GM23338 (cell line): ENCODE measurements around the gene BBOF1. TPM values are rescaled to one million over a fixed set of nuclear protein-coding genes. Genes with fewer than 3 reads are reported as not detected.
A peak's percentile ranks its signal among the peaks of the same experiment; 100 is the strongest.

Experiments
- ATAC-seq: fragments of 200-7000 bp; cut with Tn5 transposase; 3 replicates; pipeline ENCODE4 v1.9.1; 2020
- DNase-seq: peaks from one replicate; pipeline ENCODE4 v3.0.0-alpha.2; 2015; ENCODE audit warnings: low spot score
- H2AFZ ChIP-seq: fragments of 200-600 bp; sonication (generic); 2 replicates; pipeline ENCODE4 v1.8.0; 2016; ENCODE audit warnings: antibody characterized with exemption, mild to moderate bottlenecking, moderate library complexity
- H3F3A ChIP-seq: fragments of 200-600 bp; sonication (generic); replicated peaks from 2 replicates; pipeline ENCODE4 v1.8.0; 2017; ENCODE audit warnings: antibody characterized with exemption, mixed run types, low read depth
- H3K27ac ChIP-seq: fragments of 200-600 bp; sonication (generic); 2 replicates; pipeline ENCODE4 v1.6.1; 2016; ENCODE audit warnings: low read depth
- H3K27me3 ChIP-seq: fragments of 200-600 bp; sonication (generic); 2 replicates; pipeline ENCODE4 v1.8.0; 2016; ENCODE audit warnings: mild to moderate bottlenecking, mixed run types, moderate library complexity; ENCODE audit not compliant: insufficient read depth
- H3K36me3 ChIP-seq: fragments of 200-600 bp; sonication (generic); 2 replicates; pipeline ENCODE4 v1.8.0; 2016; ENCODE audit warnings: mild to moderate bottlenecking; ENCODE audit not compliant: insufficient read depth
- H3K4me1 ChIP-seq: fragments of 200-600 bp; sonication (generic); 2 replicates; pipeline ENCODE4 v1.8.0; 2016; ENCODE audit warnings: mild to moderate bottlenecking, moderate library complexity; ENCODE audit not compliant: insufficient read depth
- H3K4me2 ChIP-seq: fragments of 200-600 bp; sonication (generic); 2 replicates; pipeline ENCODE4 v1.7.1; 2017; ENCODE audit warnings: mixed run types
- H3K4me3 ChIP-seq: fragments of 200-600 bp; sonication (generic); 2 replicates; pipeline ENCODE4 v1.6.1; 2016; ENCODE audit warnings: mixed run types
- H3K79me2 ChIP-seq: fragments of 200-600 bp; sonication (generic); replicated peaks from 2 replicates; pipeline ENCODE4 v1.8.0; 2017; ENCODE audit warnings: mild to moderate bottlenecking; ENCODE audit not compliant: insufficient read depth
- H3K9me2 ChIP-seq: fragments of 200-600 bp; sonication (generic); 2 replicates; pipeline ENCODE4 v1.8.0; 2017; ENCODE audit not compliant: insufficient read depth
- H4K20me1 ChIP-seq: fragments of 200-600 bp; sonication (generic); replicated peaks from 2 replicates; pipeline ENCODE4 v1.8.0; 2017; ENCODE audit warnings: mild to moderate bottlenecking; ENCODE audit not compliant: insufficient read depth
- H3K27ac Mint-ChIP-seq: 2 replicates; pipeline ENCODE4 v1.8.0; 2020; ENCODE audit warnings: inconsistent platforms, mild to moderate bottlenecking, moderate library complexity, mixed read lengths
- H3K27me3 Mint-ChIP-seq: 3 replicates; pipeline ENCODE4 v1.8.0; 2022; ENCODE audit warnings: low read depth, mild to moderate bottlenecking, moderate library complexity, mixed read lengths, inconsistent platforms; ENCODE audit not compliant: insufficient read depth, poor library complexity
- H3K36me3 Mint-ChIP-seq: 3 replicates; pipeline ENCODE4 v1.8.0; 2021; ENCODE audit warnings: low read depth, mild to moderate bottlenecking, inconsistent platforms, moderate library complexity, mixed read lengths
- H3K4me1 Mint-ChIP-seq: 3 replicates; pipeline ENCODE4 v1.8.0; 2020; ENCODE audit warnings: mild to moderate bottlenecking, inconsistent platforms, mixed read lengths
- H3K4me3 Mint-ChIP-seq: 3 replicates; pipeline ENCODE4 v1.8.0; 2021; ENCODE audit warnings: moderate library complexity, mild to moderate bottlenecking, inconsistent platforms, mixed read lengths
- H3K9me3 Mint-ChIP-seq: 3 replicates; pipeline ENCODE4 v1.8.0; 2020; ENCODE audit warnings: moderate library complexity, mild to moderate bottlenecking, inconsistent platforms, mixed read lengths
- CREB1 ChIP-seq: fragments of 250-450 bp; sonication (Bioruptor Pico); IDR thresholded peaks from 2 replicates; pipeline ENCODE4 v1.5.0; 2020; ENCODE audit warnings: low read depth, mild to moderate bottlenecking, moderate library complexity
- CTCF ChIP-seq, 2 experiments: fragments of 200-600 bp in 1 of 2; sonication (generic) in 1 of 2; conservative IDR thresholded peaks; 2 replicates each; pipeline versions ENCODE4 v1.5.1 to v1.6.1; 2016 to 2017; ENCODE audit warnings: antibody characterized with exemption in 2 of 2, low read depth in 2 of 2, mild to moderate bottlenecking in 2 of 2, moderate library complexity in 1 of 2
- EZH2phosphoT487 ChIP-seq: fragments of 200-600 bp; sonication (generic); IDR thresholded peaks from one replicate; pipeline ENCODE4 v1.8.1; 2018; ENCODE audit warnings: antibody characterized with exemption; ENCODE audit not compliant: unreplicated experiment
- JUNB ChIP-seq: IDR thresholded peaks from one replicate; pipeline ENCODE4 v1.6.1; 2016; ENCODE audit warnings: antibody characterized with exemption; ENCODE audit not compliant: unreplicated experiment
- NANOG ChIP-seq: IDR thresholded peaks from 2 replicates; pipeline ENCODE4 v1.6.1; 2016; ENCODE audit warnings: antibody characterized with exemption, borderline replicate concordance
- POLR2AphosphoS5 ChIP-seq: IDR thresholded peaks from 2 replicates; pipeline ENCODE4 v1.6.1; 2016; ENCODE audit warnings: antibody characterized with exemption, low read depth
- STAT1 ChIP-seq: IDR thresholded peaks from one replicate; pipeline ENCODE4 v1.6.1; 2016; ENCODE audit warnings: antibody characterized with exemption; ENCODE audit not compliant: unreplicated experiment
- ZNF114 ChIP-seq: fragments of 250-450 bp; sonication (Bioruptor Pico); IDR thresholded peaks from 2 replicates; pipeline ENCODE4 v1.5.0; 2020; ENCODE audit warnings: mild to moderate bottlenecking, moderate library complexity
- ZNF331 ChIP-seq: fragments of 250-450 bp; sonication (Bioruptor Pico); IDR thresholded peaks from 2 replicates; pipeline ENCODE4 v1.5.0; 2020; ENCODE audit warnings: low read depth, mild to moderate bottlenecking, moderate library complexity
- polyA plus RNA-seq: library from polyadenylated mRNA; unstranded; fragments of >200 nt; fragmentation: Nextera tagmentation; extraction: Ambion mirVana; gene quantifications from 2 replicates; pipeline ENCODE4 v1.2.1, GENCODE V29; 2016
- total RNA-seq: library from RNA; depleted of rRNA; stranded (reverse); fragments of >200 nt; shearing (Covaris generic); gene quantifications from 2 replicates; pipeline ENCODE4 v1.2.3, GENCODE V29; 2014
- TF ChIP-seq, protein P1 (sequence below): fragments of 250-450 bp; sonication (Bioruptor Pico); IDR thresholded peaks from 2 replicates; pipeline ENCODE4 v1.5.0; 2020; ENCODE audit warnings: mild to moderate bottlenecking, moderate library complexity

Gene BBOF1
- total and polyA plus RNA-seq, 2 experiments from 2014 or later: 0.24 to 0.53 TPM

DNA sequence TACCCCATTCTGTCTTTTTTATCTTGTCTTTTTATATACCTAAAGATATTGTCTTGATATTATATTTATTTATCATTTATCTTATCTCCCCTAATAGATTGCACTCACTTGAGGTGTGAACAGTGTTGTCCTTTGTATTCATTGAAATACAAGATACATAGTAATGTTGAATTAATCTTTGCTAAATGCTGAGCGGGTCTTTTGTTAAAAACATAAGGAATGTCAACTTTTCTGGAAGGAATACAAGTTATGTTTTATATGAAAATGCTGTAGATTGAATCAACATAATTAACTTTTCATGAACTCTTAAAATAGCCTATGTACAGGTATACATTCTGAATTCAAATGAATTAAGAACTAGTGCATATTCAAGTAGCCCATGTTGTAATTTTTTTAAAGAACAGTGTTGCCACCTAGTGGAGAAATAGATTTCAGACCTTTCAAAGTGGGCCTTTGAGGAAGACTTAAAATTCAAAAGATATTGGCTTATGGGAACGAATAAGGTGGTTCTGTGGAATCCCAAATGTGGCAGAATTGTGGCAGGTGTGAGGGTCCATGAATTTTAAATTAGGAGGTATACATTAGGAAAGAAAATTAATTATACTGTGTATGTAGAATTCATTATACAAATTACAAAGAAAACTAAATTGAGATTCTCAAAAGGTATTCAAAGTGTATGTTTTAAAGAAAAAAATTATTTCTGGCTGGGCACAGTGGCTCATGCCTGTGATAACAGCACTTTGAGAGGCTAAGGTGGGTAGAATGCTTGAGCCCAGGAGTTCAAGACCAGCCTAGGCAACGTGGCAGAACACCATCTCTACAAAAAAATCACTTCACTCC lies 19.1 kb downstream of the BBOF1 start:
- DNase-seq (peak; percentile 73), ATAC-seq (peak; percentile 45; the same call in 2 of the 3 replicates)
- no peaks in the 10 kb centered on the region for H3K79me2 ChIP-seq
- H3K9me2 ChIP-seq: no peaks in the 10 kb centered on the region
- Mint-ChIP-seq H3K27me3 (no peaks in the 10 kb centered on the region), H3K36me3 (no peaks in the 10 kb centered on the region), H3K4me3 (no peak overlapping the region), H3K9me3 (no peaks in the 10 kb centered on the region), H3K27ac (no peak overlapping the region), H3K4me1 (no peaks in the 10 kb centered on the region)
- no peak overlapping the region for H3K4me3 ChIP-seq
- no peak overlapping the region for H3K27ac ChIP-seq
- H4K20me1 ChIP-seq: no peaks in the 10 kb centered on the region; the same call in 1 of the 2 replicates
- no peak overlapping the region for H3K4me2 ChIP-seq
- no peaks in the 10 kb centered on the region for H3F3A ChIP-seq
- H3K27me3 ChIP-seq: no peaks in the 10 kb centered on the region
- no peaks in the 10 kb centered on the region for H3K36me3 ChIP-seq
- no peaks in the 10 kb centered on the region for H3K4me1 ChIP-seq
- TF ChIP-seq JUNB (no peak), CTCF (conservative IDR thresholded peaks at IDR 0.05; ENCODE audit: low read depth in 2 of 2) (peak; percentile 62 to 95)
- H2AFZ ChIP-seq: no peak overlapping the region

DNA sequence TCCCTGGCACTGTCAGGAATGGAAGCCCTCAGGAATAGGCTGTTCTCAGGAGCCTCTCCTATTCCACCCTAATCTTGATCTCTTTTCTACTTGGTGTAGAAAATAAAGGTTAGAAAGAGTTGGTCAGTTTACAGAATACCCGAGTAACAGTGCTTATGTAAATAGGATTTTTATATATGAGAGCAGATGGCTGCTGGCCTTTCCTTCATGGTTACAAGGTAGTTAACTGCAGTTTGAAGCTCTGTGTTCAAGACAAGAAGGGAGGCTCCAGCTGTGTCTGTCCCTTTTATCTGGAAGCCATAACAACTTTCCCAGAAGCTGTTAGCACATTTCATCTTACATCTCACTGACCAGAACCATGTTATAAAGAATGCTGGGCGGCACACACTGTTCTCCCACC lies 23.1 kb downstream of the BBOF1 start:
- Histone ChIP-seq H4K20me1 (no peaks in the 10 kb centered on the region), H3K9me2 (no peaks in the 10 kb centered on the region), H3F3A (no peaks in the 10 kb centered on the region), H3K4me3 (no peak overlapping the region), H3K79me2 (no peaks in the 10 kb centered on the region), H3K36me3 (no peaks in the 10 kb centered on the region), H2AFZ (no peak overlapping the region; the same call in 1 of the 2 replicates), H3K4me1 (no peaks in the 10 kb centered on the region), H3K27ac (no peak overlapping the region), H3K4me2 (no peak overlapping the region), H3K27me3 (no peaks in the 10 kb centered on the region)
- TF ChIP-seq ZNF114 (CRISPR knock-in tag) (no peak), CREB1 (CRISPR knock-in tag) (no peak), NANOG (no peak), JUNB (no peak), CTCF (conservative IDR thresholded peaks at IDR 0.05; ENCODE audit: low read depth in 2 of 2) (no peak), EZH2phosphoT487 (no peak), ZNF331 (no peak), STAT1 (no peak), POLR2AphosphoS5 (no peak)
- TF ChIP-seq, protein P1, sequence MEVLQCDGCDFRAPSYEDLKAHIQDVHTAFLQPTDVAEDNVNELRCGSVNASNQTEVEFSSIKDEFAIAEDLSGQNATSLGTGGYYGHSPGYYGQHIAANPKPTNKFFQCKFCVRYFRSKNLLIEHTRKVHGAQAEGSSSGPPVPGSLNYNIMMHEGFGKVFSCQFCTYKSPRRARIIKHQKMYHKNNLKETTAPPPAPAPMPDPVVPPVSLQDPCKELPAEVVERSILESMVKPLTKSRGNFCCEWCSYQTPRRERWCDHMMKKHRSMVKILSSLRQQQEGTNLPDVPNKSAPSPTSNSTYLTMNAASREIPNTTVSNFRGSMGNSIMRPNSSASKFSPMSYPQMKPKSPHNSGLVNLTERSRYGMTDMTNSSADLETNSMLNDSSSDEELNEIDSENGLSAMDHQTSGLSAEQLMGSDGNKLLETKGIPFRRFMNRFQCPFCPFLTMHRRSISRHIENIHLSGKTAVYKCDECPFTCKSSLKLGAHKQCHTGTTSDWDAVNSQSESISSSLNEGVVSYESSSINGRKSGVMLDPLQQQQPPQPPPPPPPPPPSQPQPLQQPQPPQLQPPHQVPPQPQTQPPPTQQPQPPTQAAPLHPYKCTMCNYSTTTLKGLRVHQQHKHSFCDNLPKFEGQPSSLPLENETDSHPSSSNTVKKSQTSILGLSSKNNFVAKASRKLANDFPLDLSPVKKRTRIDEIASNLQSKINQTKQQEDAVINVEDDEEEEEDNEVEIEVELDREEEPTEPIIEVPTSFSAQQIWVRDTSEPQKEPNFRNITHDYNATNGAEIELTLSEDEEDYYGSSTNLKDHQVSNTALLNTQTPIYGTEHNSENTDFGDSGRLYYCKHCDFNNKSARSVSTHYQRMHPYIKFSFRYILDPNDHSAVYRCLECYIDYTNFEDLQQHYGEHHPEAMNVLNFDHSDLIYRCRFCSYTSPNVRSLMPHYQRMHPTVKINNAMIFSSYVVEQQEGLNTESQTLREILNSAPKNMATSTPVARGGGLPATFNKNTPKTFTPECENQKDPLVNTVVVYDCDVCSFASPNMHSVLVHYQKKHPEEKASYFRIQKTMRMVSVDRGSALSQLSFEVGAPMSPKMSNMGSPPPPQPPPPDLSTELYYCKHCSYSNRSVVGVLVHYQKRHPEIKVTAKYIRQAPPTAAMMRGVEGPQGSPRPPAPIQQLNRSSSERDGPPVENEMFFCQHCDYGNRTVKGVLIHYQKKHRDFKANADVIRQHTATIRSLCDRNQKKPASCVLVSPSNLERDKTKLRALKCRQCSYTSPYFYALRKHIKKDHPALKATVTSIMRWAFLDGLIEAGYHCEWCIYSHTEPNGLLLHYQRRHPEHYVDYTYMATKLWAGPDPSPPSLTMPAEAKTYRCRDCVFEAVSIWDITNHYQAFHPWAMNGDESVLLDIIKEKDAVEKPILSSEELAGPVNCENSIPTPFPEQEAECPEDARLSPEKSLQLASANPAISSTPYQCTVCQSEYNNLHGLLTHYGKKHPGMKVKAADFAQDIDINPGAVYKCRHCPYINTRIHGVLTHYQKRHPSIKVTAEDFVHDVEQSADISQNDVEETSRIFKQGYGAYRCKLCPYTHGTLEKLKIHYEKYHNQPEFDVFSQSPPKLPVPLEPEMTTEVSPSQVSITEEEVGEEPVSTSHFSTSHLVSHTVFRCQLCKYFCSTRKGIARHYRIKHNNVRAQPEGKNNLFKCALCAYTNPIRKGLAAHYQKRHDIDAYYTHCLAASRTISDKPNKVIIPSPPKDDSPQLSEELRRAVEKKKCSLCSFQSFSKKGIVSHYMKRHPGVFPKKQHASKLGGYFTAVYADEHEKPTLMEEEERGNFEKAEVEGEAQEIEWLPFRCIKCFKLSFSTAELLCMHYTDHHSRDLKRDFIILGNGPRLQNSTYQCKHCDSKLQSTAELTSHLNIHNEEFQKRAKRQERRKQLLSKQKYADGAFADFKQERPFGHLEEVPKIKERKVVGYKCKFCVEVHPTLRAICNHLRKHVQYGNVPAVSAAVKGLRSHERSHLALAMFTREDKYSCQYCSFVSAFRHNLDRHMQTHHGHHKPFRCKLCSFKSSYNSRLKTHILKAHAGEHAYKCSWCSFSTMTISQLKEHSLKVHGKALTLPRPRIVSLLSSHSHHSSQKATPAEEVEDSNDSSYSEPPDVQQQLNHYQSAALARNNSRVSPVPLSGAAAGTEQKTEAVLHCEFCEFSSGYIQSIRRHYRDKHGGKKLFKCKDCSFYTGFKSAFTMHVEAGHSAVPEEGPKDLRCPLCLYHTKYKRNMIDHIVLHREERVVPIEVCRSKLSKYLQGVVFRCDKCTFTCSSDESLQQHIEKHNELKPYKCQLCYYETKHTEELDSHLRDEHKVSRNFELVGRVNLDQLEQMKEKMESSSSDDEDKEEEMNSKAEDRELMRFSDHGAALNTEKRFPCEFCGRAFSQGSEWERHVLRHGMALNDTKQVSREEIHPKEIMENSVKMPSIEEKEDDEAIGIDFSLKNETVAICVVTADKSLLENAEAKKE (CRISPR knock-in tag): no peak
- peaks cover 2% of the 10 kb centered on the region for H3K27me3 Mint-ChIP-seq
- DNase-seq (no peak), ATAC-seq (no peak)
- H3K4me3 Mint-ChIP-seq: no peak overlapping the region
- no peak overlapping the region for H3K27ac Mint-ChIP-seq
- H3K9me3 Mint-ChIP-seq: no peaks in the 10 kb centered on the region
- H3K36me3 Mint-ChIP-seq: no peaks in the 10 kb centered on the region
- no peaks in the 10 kb centered on the region for H3K4me1 Mint-ChIP-seq
